ENCODE measurements around the gene FBXL17.

Gene FBXL17

DNA sequence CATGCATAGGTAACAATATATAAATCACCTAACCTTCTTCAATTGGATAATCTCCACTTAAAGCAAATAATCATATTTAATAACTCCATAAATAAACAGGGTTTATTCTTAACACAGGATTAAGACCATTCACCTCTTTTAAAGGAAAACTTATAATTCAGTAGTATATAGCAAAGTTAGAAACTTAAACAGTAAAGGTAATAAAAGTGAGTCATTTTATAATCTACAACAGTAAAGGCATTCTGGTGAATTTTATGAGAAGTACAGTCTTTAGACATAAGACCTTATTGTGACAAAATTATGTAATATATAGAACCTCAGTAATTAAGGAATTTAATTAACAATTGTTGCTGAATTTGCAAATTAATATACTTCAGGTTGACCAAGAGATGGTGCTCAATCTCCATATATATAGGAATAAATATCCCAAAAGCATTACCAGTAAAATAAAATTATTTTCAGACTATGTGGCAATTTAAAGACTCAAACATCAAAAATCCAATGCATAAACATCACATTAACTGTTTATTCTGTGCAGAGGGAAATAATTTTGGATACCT, 84.8 kb downstream of the FBXL17 start:
- Histone ChIP-seq H3K9me3 (ENCODE audit: insufficient read depth, low read depth, low read length) (no peaks in the 10 kb centered on the region), H3K79me2 (ENCODE audit: insufficient read depth, low read length) (no peaks in the 10 kb centered on the region), H4K20me1 (ENCODE audit: insufficient read depth, low read length, poor library complexity, severe bottlenecking) (no peaks in the 10 kb centered on the region), H3K9me2 (replicated peaks; ENCODE audit: low read depth, low read length) (no peaks in the 10 kb centered on the region), H3K27me3 (ENCODE audit: insufficient read depth, low read length, poor library complexity, severe bottlenecking) (no peaks in the 10 kb centered on the region), H3K9ac (ENCODE audit: low read depth, low read length, poor library complexity, severe bottlenecking) (no peak overlapping the region), H3K4me2 (ENCODE audit: low read depth, low read length, poor library complexity, severe bottlenecking) (no peak overlapping the region), H3F3A (ENCODE audit: low read depth) (no peaks in the 10 kb centered on the region), H2AFZ (ENCODE audit: low read length) (no peak overlapping the region), H3K36me3 (ENCODE audit: insufficient read depth, low read length) (no peaks in the 10 kb centered on the region), H3K4me1 (ENCODE audit: insufficient read depth, low read length, poor library complexity, severe bottlenecking) (no peaks in the 10 kb centered on the region), H3K4me3 (ENCODE audit: low read length, poor library complexity, severe bottlenecking) (no peak overlapping the region)
- TF ChIP-seq EZH2phosphoT487 (IDR thresholded peaks at IDR 0.05; ENCODE audit: borderline replicate concordance) (no peak), CTCF (conservative IDR thresholded peaks at IDR 0.05; ENCODE audit: low read length) (no peak; the same call in 1 of the 2 replicates)

DNA sequence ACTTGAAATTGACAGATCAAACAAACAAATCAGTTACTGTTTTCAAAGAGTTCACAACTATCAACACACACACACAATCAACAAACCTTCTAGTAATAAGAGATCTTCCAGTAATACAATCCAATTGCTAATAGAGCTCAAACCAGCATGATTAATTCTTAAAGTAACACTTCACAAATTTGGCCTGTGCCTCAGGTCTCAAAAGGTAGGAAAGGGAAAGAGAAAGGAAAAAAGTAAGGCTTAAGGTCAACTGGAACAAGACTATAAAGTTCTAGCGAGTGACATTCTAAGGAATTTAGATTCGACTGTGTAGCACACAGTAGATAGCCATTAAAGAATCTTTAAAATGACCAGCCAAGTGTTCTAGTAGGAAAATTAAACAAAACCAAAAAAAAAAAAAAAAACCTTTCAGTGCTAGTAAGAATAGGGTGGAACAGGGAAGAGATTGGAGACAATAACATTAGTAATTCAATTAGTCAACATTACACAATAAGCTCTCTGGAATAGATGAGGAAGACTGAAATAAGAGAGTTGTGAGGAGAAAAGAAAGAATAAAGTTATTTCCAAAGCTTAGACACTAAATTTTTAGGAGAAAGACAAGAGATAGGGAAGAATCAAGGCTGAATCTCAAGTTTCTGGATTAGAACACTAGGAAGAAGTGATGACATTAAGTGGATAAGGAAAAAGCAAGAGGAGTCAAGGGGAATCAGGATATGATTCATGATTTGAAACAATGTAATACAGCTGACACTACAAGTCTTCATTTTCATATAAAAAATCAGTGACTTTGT, 86.1 kb downstream of the FBXL17 start:
- Histone ChIP-seq H3K27me3 (ENCODE audit: insufficient read depth, low read length, poor library complexity, severe bottlenecking) (no peaks in the 10 kb centered on the region), H3K9ac (ENCODE audit: low read depth, low read length, poor library complexity, severe bottlenecking) (no peak overlapping the region), H3K4me3 (ENCODE audit: low read length, poor library complexity, severe bottlenecking) (no peak overlapping the region), H3K36me3 (ENCODE audit: insufficient read depth, low read length) (no peaks in the 10 kb centered on the region), H3K9me3 (ENCODE audit: insufficient read depth, low read depth, low read length) (no peaks in the 10 kb centered on the region), H4K20me1 (ENCODE audit: insufficient read depth, low read length, poor library complexity, severe bottlenecking) (no peaks in the 10 kb centered on the region), H3K79me2 (ENCODE audit: insufficient read depth, low read length) (no peaks in the 10 kb centered on the region), H2AFZ (ENCODE audit: low read length) (no peak overlapping the region), H3K9me2 (replicated peaks; ENCODE audit: low read depth, low read length) (no peaks in the 10 kb centered on the region), H3K4me2 (ENCODE audit: low read depth, low read length, poor library complexity, severe bottlenecking) (no peak overlapping the region), H3K4me1 (ENCODE audit: insufficient read depth, low read length, poor library complexity, severe bottlenecking) (no peaks in the 10 kb centered on the region), H3F3A (ENCODE audit: low read depth) (no peaks in the 10 kb centered on the region)
- TF ChIP-seq CTCF (conservative IDR thresholded peaks at IDR 0.05; ENCODE audit: low read length), result no peak
- no peak for TF ChIP-seq EZH2phosphoT487 (IDR thresholded peaks at IDR 0.05; ENCODE audit: borderline replicate concordance)

DNA sequence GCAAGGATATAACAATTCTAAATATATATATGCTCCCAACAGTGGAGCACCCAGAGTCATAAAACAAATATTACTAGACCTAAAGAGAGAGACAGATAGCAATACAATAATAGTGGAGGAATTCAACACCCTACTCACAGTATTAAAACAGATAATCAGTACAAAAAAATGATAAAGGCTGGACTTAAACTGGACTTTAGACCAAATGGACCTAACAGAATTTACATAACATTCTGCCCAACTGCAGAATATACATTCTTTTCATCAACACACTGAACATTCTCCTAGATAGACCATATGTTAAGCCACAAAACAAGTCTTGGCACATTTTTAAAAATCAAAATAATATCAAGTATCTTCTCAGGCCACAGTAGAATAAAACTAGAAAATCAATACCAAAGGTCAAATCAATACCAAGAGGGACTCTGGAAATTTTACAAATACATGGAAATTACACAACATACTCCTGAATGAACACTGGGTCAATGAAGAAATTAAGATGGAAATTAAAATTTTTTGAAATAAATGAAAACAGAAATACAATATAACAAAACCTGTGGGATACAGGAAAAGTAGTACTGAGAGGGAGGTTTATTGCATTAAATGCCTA, 100.8 kb downstream of the FBXL17 start:
- Histone ChIP-seq H3F3A (ENCODE audit: low read depth) (no peaks in the 10 kb centered on the region), H3K9me2 (replicated peaks; ENCODE audit: low read depth, low read length) (no peaks in the 10 kb centered on the region), H4K20me1 (ENCODE audit: insufficient read depth, low read length, poor library complexity, severe bottlenecking) (no peaks in the 10 kb centered on the region), H3K36me3 (ENCODE audit: insufficient read depth, low read length) (no peaks in the 10 kb centered on the region), H3K79me2 (ENCODE audit: insufficient read depth, low read length) (no peaks in the 10 kb centered on the region), H3K4me2 (ENCODE audit: low read depth, low read length, poor library complexity, severe bottlenecking) (no peak overlapping the region), H3K9me3 (ENCODE audit: insufficient read depth, low read depth, low read length) (no peaks in the 10 kb centered on the region), H2AFZ (ENCODE audit: low read length) (no peak overlapping the region), H3K27me3 (ENCODE audit: insufficient read depth, low read length, poor library complexity, severe bottlenecking) (no peaks in the 10 kb centered on the region), H3K4me3 (ENCODE audit: low read length, poor library complexity, severe bottlenecking) (no peak overlapping the region), H3K9ac (ENCODE audit: low read depth, low read length, poor library complexity, severe bottlenecking) (no peak overlapping the region), H3K4me1 (ENCODE audit: insufficient read depth, low read length, poor library complexity, severe bottlenecking) (peaks cover 5% of the 10 kb centered on the region)
- TF ChIP-seq EZH2phosphoT487 (IDR thresholded peaks at IDR 0.05; ENCODE audit: borderline replicate concordance) (no peak), CTCF (conservative IDR thresholded peaks at IDR 0.05; ENCODE audit: low read length) (no peak)
